ENCODE results near the gene COA3.
A peak's percentile ranks its signal among the peaks of the same experiment; 100 is the strongest.
"Not testable (repeated sequence)": the region's sequence is repeated elsewhere in the genome, so short reads cannot be mapped to it uniquely, and the experiment has no call there.

COA3 gene

DNA sequence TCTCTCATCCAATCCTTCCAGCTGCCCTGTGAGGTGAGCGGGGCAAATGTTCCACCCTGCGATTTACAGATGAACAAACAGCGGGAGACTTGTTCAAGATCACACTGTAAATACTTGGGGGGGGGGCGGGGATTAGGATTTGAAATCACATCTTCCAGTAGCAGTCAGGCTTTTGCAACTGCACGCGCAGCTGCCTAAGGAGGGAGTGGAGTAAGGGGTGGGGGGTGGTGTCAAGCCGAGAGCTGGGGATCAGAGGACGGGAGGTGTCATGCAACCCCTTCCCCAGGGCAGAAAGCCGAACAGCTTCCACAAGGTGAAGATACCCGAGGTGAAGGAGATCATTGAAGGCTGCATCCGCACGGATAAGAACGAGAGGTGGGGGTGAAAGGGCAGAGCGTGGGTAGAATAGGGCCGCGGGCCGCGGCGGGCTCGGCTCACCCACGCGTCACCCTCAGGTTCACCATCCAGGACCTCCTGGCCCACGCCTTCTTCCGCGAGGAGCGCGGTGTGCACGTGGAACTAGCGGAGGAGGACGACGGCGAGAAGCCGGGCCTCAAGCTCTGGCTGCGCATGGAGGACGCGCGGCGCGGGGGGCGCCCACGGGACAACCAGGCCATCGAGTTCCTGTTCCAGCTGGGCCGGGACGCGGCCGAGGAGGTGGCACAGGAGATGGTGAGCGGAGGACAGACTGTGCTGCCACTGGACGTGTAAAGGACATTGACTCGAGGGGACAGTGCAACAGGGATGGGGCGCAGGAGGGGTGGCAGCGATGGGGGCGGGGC, 13.5 kb downstream of the COA3 start:
- DNase-seq = no peak
- in situ Hi-C loops (cut with HindIII; ENCODE audit: low pct_ligation_motif_present, low pct_unique_long_range_greater_than_20kb, low sequenced_read_pairs) = no loop called here

DNA sequence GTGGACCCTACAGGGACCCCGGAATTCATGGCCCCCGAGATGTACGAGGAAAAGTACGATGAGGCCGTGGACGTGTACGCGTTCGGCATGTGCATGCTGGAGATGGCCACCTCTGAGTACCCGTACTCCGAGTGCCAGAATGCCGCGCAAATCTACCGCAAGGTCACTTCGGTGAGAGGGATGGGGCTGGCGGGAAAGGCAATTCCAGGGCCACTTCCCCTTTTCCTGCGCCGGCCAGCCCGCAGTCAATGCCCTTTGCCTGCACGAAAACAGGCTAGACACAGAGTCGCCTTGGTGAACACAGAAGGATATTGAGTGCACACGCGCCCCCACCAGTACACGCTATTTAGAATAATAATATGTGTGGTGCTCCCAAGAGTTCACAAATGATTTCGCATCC, 14.1 kb downstream of the COA3 start:
- no peak for DNase-seq
- in situ Hi-C loops (cut with HindIII; ENCODE audit: low pct_ligation_motif_present, low pct_unique_long_range_greater_than_20kb, low sequenced_read_pairs) = no loop called here

DNA sequence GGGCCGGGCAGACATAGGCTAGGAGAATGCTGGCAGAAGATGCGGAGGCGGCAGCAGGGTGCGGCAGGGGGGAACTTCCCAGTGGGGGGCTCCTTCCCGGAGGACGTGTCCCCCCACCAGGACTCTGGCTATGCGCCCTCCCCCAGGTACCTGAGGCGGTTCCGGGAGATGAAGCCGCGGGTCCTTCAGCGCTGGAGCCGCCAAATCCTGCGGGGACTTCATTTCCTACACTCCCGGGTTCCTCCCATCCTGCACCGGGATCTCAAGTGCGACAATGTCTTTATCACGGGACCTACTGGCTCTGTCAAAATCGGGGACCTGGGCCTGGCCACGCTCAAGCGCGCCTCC, 14.7 kb downstream of the COA3 start:
- DNase-seq = no peak
- in situ Hi-C loops (cut with HindIII; ENCODE audit: low pct_ligation_motif_present, low pct_unique_long_range_greater_than_20kb, low sequenced_read_pairs) = no loop called here

DNA sequence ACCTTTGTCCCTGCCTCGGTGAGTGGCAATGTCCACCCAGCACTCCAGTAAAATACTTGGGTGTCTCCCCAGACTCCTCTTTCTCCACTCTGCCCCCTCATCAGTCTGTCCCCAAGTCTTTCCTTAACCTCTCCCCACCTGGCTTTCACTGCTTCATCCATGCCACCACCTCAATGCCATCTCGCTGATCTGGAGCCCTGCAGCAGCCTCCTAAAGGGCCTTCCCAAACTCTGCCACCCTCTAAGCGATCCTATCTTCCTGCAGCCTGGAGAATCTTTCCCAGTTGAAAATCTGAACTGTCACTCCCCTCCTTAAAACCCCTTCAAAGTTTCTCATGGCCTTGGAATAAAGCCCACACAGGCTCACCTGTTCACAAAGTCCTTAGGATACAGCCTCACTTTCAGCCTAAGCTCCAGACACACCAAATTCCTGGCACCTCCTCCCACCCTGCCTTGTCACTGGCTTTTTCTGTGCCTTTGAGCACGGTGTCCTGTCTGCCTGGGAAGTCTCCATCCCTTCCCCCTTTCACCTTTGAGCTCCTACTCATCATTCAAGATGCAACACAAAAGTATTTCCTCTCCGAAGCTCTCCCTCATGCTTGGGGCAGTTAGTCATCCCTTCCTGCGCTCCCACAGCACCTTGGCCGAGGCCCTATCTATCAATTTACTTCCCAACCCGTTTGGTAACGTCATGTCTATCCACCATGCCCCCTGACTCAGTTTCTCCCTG, 15.3 kb downstream of the COA3 start:
- in situ Hi-C loops (cut with HindIII; ENCODE audit: low pct_ligation_motif_present, low pct_unique_long_range_greater_than_20kb, low sequenced_read_pairs) = no loop called here
- DNase-seq = peak; percentile 80

DNA sequence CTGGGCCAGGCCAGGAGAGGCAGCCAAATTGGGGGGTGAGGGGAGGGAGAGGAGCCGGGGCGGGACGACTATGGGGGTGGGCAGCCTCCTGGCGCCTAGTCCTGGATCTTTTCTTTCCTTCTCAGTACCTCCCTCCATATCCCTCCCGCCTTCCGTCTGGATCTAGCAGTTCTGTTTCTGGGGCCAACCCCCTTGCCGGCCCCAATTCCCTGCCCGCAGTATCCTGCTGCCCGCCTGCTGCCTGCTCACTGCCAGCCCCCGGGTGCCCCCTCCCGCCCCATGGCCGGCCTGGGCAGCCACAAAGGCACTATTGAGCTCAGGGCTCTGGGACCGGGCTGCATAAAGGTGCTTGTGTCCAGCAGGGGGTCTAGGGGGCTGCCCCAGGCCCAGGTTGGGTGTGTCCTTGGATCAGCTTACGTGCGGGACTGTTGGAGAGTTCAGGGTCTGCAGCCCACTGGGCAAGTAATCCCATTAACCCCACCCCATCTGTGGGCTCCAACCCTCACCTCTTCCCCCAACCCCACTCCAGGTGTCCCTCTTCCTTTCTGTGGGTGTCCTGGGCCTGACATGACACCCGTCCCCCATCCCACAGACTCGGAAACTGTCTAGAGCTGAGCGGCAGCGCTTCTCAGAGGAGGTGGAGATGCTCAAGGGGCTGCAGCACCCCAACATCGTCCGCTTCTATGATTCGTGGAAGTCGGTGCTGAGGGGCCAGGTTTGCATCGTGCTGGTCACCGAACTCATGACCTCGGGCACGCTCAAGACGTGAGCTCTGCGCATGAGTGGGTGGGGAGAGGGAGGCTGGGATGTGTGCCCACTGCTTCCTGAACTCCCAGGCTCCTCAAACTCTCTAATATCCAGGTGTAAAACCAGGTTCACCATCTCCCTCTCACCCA, 16.1 kb downstream of the COA3 start:
- in situ Hi-C loops (cut with HindIII; ENCODE audit: low pct_ligation_motif_present, low pct_unique_long_range_greater_than_20kb, low sequenced_read_pairs) = no loop called here
- no peak for DNase-seq

DNA sequence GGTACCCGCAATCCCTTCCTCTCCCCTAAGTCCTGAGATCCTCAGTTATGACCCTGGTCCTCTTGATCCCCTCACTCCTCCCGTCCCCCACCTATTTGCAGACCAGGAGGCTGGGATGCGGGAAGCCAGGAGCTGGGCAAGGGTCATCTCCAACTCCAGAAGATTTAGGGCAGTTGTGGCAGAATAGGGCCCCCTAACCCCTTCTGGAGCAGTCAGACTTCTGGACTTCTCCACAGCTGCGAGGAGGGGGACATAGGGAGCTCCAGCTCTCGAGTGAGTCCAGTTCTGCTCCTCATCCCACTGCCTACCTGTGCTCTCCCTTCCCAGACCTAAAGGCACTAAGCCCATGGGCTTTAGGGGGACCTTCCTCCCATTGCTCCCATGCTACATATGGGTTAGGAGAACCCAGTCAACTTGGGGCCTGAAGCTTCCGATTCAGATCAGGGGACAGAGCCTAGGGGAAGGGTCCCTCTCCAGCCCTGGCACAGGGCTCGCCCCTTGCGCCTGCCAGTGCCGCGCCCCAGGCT, 16.8 kb downstream of the COA3 start:
- no peak for DNase-seq
- in situ Hi-C loops (cut with HindIII; ENCODE audit: low pct_ligation_motif_present, low pct_unique_long_range_greater_than_20kb, low sequenced_read_pairs) = no loop called here

DNA sequence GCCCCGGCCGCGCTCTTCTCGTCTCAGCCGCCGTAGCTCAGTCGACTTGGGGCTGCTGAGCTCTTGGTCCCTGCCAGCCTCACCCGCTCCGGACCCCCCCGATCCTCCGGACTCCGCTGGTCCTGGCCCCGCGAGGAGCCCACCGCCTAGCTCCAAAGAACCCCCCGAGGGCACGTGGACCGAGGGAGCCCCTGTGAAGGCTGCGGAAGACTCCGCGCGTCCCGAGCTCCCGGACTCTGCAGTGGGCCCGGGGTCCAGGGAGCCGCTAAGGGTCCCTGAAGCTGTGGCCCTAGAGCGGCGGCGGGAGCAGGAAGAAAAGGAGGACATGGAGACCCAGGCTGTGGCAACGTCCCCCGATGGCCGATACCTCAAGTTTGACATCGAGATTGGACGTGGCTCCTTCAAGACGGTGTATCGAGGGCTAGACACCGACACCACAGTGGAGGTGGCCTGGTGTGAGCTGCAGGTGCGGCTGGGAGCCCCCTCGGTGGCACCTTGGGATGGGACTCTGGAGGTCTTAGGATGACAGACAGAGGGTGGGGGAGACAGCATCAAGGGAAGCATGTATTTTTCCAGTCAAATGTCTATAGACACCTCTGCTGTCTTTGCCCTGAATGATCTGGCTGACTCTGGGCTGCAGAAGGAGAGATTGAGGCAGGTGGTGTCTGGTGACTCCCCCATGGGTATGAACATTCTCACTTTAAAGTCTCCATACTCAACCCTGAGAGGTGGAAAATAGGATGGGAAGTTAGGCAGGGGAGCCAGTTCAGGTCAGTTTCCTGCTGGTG, 17.5 kb downstream of the COA3 start:
- in situ Hi-C loops (cut with HindIII; ENCODE audit: low pct_ligation_motif_present, low pct_unique_long_range_greater_than_20kb, low sequenced_read_pairs) = no loop called here
- no peak for DNase-seq

DNA sequence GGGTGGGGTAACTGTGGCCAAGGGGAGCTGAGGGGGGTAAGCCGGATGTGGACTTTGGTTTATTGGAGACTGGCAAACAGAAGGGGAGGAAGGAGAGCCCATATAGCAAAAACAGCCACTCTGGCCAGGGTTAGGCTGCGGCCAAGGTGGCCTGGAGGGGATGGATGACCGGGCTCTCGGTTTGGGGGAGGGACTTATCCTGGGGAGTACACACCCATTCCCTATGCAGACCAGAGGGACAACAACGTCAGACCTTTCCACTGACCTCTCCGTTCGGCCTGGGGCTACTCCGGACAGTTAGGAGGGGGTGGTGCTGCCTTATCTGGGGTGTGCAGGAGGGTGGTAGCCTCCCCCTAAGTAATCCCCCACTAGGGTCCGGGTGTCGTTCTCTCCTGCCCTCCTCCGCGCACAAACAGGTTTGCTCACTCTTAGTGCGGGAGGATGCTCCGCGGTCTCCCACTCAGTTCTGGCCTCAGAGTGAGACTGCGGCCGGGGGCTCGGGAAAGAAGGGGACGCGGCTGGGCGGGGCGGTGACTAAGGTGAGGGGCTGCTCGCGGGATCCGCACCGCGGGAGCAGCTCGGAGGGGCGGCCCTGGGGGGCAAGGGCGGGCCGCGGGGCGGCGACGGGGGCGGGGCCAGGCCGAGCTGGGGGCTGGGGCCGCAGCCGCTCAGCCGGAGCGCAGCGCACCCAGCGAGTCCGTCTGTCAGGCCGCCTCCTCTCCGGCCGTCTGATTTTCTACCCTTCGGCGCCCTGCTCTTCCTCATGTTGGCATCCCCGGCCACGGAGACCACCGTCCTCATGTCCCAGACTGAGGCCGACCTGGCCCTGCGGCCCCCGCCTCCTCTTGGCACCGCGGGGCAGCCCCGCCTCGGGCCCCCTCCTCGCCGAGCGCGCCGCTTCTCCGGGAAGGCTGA, 18.3 kb downstream of the COA3 start, which contains the start of gene WNK4:
TSS of gene WNK4 (plus strand) at position 675 of the 915 bp plus-strand sequence. CDS start at position 764, 89 bp downstream.
- in situ Hi-C loops (cut with HindIII; ENCODE audit: low pct_ligation_motif_present, low pct_unique_long_range_greater_than_20kb, low sequenced_read_pairs) = no loop called here
- DNase-seq = peak; percentile 77

DNA sequence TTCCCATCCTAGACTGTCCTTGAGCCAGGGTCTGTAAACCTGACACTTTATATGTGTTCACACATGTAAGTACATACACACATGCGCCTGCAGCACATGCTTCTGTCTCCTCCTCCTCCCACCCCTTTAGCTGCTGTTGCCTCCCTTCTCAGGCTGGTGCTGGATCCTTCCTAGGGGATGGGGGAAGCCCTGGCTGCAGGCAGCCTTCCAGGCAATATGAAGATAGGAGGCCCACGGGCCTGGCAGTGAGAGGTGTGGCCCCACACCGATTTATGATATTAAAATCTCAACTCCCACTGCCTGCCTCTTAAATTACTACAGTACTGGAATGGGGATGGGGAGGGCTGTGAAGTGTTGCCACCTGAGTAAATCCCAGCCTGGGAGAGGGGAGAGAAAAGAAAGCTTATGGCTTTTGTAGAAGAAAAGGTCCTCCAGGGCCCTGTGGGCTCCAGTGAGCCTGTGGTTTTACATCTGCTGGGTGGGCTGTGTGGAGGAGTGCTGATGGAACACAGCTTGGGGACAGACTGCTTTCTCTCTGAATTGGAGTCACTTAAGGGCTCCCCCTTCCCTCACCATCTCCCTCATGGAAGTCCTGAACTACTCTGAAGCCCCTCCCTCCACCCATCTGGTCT, 19.1 kb downstream of the COA3 start:
- no peak for DNase-seq
- in situ Hi-C loops (cut with HindIII; ENCODE audit: low pct_ligation_motif_present, low pct_unique_long_range_greater_than_20kb, low sequenced_read_pairs) = no loop called here

DNA sequence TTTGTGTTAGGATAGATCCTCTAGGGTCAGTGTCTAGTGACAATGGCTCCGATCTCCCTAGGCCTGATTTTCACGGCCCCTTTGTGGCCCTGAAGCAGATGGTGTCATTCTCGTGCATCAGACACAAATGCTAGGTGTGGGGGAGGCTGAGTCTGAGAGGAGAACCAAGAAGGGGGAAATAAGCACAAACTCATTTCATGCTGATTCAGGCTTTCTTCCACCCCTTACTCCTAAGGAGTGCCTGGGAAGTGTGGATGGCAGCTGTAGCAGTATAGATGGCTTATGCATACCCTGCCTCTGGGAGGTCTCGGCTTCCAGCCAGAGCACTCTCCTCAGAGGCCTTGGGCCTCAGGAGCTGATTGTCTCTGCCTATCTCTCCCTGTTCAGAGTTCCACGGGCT, 19.9 kb downstream of the COA3 start:
- DNase-seq = no peak
- in situ Hi-C loops (cut with HindIII; ENCODE audit: low pct_ligation_motif_present, low pct_unique_long_range_greater_than_20kb, low sequenced_read_pairs) = no loop called here

DNA sequence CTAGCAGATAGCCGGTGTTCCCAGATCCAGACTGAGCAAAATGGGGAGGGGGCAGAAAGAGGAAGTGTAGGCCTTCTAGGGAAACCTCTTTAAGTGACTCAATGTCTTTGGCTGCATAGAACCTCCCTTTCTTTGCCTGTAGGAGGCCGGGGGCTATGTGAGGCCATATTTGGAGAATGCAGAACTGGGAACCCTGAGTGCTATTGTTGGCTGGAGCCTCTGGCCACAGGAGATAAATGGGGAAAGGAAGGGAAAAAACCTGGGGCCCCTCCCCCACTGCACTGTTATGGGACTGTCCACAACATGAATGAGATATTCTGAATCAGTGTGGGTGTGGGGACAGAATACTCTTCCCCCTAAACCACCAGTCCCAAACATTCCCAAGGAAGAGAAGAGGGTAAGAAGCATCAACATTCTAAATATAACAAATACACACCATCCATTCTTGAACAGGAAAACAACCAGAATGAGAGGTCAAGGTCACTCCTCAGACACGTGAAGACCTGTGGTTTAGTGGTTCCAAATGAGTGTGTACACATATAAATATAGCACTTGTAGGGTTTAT, 22.9 kb downstream of the COA3 start:
- DNase-seq = peak; percentile 42
- in situ Hi-C loops (cut with HindIII; ENCODE audit: low pct_ligation_motif_present, low pct_unique_long_range_greater_than_20kb, low sequenced_read_pairs) = no loop called here

DNA sequence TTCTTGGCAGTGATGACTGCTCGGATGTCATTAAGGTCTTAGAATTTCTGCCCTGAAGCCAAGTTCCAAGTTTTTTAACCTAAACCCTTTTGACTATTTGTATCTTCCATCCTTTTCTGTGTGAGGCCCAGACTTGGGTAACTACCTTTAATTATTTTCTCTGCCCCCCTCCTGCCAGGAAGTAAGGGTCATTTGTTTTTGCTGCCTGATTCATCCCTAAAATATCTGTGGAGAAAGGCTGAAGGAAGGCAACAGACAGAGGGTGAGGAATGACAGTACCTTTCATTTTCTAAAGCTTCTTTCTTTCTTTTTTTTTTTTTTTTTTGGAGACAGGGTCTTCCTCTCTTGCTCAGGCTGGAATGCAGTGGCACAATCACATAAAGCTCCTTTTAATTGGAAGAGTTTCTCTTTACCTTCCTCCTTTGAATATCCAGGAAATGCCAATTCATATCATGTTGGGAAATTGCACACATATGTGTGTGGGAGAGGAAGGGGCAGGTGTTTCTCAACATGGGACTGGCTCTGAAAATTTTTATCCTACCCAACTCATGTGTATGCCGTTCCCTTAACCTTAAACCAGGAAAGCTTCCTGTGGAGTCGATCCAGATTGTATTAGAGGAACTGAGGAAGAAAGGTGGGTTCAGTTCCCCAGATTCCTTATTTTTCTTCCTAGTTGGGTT, 24.3 kb downstream of the COA3 start:
- in situ Hi-C loops (cut with HindIII; ENCODE audit: low pct_ligation_motif_present, low pct_unique_long_range_greater_than_20kb, low sequenced_read_pairs) = no loop called here
- peak; percentile 87 for DNase-seq

DNA sequence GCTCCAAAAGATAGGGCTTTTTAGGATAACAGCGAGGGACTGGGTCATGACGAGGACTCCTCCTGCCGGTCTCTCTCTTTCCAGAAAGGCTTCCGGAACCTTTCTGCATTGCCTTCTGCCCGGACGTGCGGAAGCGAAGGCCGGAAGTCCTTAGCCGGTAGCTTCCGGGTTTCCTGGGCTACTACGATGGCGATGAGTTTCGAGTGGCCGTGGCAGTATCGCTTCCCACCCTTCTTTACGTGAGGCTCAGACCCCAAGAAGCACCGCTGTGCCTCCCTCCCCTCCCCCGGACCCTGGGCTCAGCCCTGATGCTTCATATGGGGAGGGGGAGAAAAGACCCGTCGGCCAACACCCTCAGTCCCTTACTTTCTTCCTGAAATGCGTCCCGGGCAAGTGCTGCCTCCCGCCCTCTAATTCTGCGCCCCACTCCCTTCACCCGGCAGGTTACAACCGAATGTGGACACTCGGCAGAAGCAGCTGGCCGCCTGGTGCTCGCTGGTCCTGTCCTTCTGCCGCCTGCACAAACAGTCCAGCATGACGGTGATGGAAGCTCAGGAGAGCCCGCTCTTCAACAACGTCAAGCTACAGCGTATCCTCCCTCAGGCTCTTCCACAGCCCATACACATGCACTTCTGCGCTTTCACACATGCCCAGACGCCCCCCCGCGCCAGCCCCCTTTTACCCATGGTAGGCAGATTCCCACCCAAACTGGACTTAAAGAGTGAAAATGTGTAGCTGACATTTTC, 25.0 kb downstream of the COA3 start, which contains the start of gene VPS25:
TSS of gene VPS25 (plus strand) at position 160 of the 746 bp plus-strand sequence. CDS start at position 187, 27 bp downstream.
- peak; percentile 91 for DNase-seq
- in situ Hi-C loops (cut with HindIII; ENCODE audit: low pct_ligation_motif_present, low pct_unique_long_range_greater_than_20kb, low sequenced_read_pairs) = no loop called here

DNA sequence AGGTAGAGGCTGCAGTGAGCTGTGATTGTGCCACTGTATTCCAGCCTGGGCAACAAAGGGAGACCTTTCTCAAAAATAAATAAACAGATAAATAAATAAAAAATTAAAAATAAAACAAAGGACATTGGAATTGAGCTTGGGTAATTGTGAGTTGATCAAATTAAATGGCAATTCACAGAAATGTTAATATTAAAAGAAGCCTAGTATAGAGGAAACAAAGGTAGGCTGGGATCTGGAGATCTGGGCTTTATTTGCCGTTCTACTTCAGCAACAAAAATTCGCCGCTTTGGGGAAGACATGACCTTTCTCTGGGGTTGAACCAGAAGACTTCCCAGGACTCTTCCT, 25.6 kb downstream of the COA3 start:
- no peak for DNase-seq
- in situ Hi-C loops (cut with HindIII; ENCODE audit: low pct_ligation_motif_present, low pct_unique_long_range_greater_than_20kb, low sequenced_read_pairs) = no loop called here

DNA sequence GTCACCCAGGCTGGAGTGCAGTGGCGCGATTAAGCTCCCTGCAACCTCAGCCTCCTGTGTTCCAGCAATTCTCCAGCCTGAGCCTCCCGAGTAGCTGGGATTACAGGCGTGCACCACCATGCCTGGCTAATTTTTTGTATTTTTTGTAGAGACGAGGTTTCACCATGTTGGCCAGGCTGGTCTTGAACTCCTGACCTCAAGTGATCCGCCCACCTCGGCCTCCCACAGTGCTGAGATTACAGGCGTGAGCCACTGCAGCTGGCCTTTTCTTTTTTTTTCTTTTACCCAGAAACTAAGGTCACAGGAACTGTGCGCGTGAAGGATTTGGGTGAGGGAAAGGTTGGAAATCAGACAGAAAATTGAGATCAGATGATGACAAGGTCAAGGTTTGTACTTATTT, 28.5 kb downstream of the COA3 start:
- DNase-seq; in situ Hi-C loops (cut with HindIII; ENCODE audit: low pct_ligation_motif_present, low pct_unique_long_range_greater_than_20kb, low sequenced_read_pairs): not testable (repeated sequence)

All from ACHN (cell line).